ENCODE measurements around the gene TRIP4.
A peak's percentile ranks its signal among the peaks of the same experiment; 100 is the strongest.
"Not testable (repeated sequence)": the region's sequence is repeated elsewhere in the genome, so short reads cannot be mapped to it uniquely, and the experiment has no call there.

Gene TRIP4

GRCh38 chr15:64387562-64388168 lies at the start of gene TRIP4:
Gene TRIP4, plus strand, starts transcription at chr15:64387836. Its CDS starts 28 bp downstream, at chr15:64387864.
- FAIRE-seq, result peak; percentile 90

- FAIRE-seq, result no peak
These were observed 47.3 kb upstream of the TRIP4 start for GRCh38 chr15:64340355-64340754.

- FAIRE-seq, result no peak
These were observed 45.7 kb upstream of the TRIP4 start for GRCh38 chr15:64341961-64342360.

GRCh38 chr15:64343222-64343621 lies 44.4 kb upstream of the TRIP4 start:
- FAIRE-seq, result no peak

GRCh38 chr15:64343841-64344240 lies 43.8 kb upstream of the TRIP4 start:
- no peak for FAIRE-seq

GRCh38 chr15:64344651-64345294 lies 42.9 kb upstream of the TRIP4 start:
- FAIRE-seq, result no peak

- not testable (repeated sequence) for FAIRE-seq
These were observed 41.4 kb upstream of the TRIP4 start for GRCh38 chr15:64346242-64346641.

GRCh38 chr15:64348455-64348854 lies 39.2 kb upstream of the TRIP4 start:
- no peak for FAIRE-seq

GRCh38 chr15:64349375-64349774 lies 38.3 kb upstream of the TRIP4 start:
- FAIRE-seq, result no peak

- no peak for FAIRE-seq
These were observed 36.4 kb upstream of the TRIP4 start for GRCh38 chr15:64351265-64351664.

- FAIRE-seq, result no peak
These were observed 32.8 kb upstream of the TRIP4 start for GRCh38 chr15:64354688-64355344.

GRCh38 chr15:64355348-64355943 lies 32.2 kb upstream of the TRIP4 start:
- no peak for FAIRE-seq

GRCh38 chr15:64355944-64356709 lies 31.5 kb upstream of the TRIP4 start, which contains the start of gene CSNK1G1:
Gene CSNK1G1, minus strand, starts transcription at chr15:64356173. Its CDS starts 55,674 bp downstream, at chr15:64300499.
- FAIRE-seq, result peak; percentile 91

- no peak for FAIRE-seq
These were observed 31.0 kb upstream of the TRIP4 start for GRCh38 chr15:64356710-64357040.

- FAIRE-seq, result no peak
These were observed 26.4 kb upstream of the TRIP4 start for GRCh38 chr15:64361259-64361658.

GRCh38 chr15:64369078-64369607 lies 18.5 kb upstream of the TRIP4 start:
- no peak for FAIRE-seq

GRCh38 chr15:64371383-64371782 lies 16.3 kb upstream of the TRIP4 start:
- not testable (repeated sequence) for FAIRE-seq

- FAIRE-seq, result no peak
These were observed 14.3 kb upstream of the TRIP4 start for GRCh38 chr15:64373360-64373759.

- FAIRE-seq, result no peak
These were observed 8.2 kb upstream of the TRIP4 start for GRCh38 chr15:64379216-64379960.

GRCh38 chr15:64380130-64380870 lies 7.3 kb upstream of the TRIP4 start:
- not testable (repeated sequence) for FAIRE-seq

All from A204.1 (cell line).